Endometrial microvascular endothelial cells (primary cell): Measurements from ENCODE around the gene ZFAND3. TPM values are rescaled to one million over a fixed set of nuclear protein-coding genes. Genes with fewer than 3 reads are reported as not detected.

ENCODE experiments used
- in situ Hi-C: cut with HindIII; loops from 2 replicates; pipeline ENCODE4 v1.10.0; 2017; ENCODE audit warnings: low sequenced_read_pairs, low pct_unique_long_range_greater_than_20kb; ENCODE audit errors: inconsistent ontology term
- total RNA-seq: library from RNA; depleted of rRNA; stranded (reverse); fragments of >200 nt; gene quantifications from one replicate; pipeline ENCODE4 v1.2.3, GENCODE V29; 2015; ENCODE audit errors: inconsistent ontology term

The ZFAND3 gene
- total RNA-seq, 1 donor from 2014 or later, result 20.5 TPM

DNA sequence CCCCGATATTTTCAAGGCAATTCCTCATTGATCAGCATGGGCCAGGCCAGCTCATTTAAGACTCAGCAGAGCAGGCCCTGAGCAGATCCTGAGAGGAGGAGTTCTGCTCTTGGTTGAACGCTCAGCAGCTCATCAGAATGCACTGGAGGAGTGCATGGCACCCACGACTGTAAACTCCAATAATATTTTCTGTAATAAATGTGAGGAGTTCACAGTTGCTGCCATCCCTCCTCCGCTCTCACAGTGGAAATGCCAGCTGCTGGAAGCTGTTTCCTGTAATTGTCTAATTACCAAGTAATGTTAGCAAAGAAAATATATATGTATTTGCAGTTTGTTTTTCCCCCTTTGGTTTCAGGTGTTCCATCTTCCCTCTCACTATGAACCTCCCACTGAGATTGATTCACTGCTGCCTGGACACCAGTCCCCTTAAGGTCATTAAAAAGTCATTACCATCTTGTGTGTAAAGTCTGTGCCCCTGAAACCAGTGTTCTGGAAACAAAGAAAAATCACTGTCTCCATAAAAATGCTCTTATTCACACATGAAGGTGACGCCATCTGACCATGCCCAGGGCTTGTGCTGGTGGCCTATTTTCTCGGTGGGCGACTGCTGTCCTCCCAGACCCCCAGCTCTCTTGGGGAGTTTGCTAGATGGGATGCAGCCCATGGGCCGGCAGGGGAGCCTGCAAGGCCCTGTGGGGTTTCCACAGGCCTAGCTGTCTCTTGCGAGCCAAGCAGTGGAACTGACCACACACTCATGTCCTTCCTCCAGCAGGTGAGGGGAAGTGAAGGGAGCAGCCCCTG is 374.2 kb downstream of the ZFAND3 start:
- in situ Hi-C loops, result no loop called here

- in situ Hi-C loops, result no loop called here
Measured at GRCh38 chr6:38194282-38194572, 374.7 kb downstream of the ZFAND3 start.

DNA sequence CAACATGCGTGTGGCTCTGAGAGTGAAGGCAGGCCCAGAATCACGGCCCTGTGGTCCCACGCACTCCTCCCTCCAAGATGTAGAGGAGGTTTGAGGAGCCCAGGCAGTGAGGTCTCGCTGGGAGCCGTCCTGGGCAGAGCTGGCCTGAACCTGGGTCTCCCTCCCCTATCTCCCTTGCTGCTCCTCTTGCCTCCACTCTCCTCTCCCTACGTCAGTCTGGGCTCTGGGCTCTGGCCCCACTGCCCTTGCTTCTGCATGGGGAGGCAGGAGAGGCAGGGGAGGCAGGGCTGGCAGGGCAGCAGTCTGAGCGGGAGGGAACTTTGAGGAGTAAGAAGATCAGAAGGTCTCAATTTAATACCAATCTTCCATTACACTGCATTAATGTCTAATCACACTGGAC is 375.1 kb downstream of the ZFAND3 start:
- in situ Hi-C loops, result no loop called here

GRCh38 chr6:38195113-38195635 is 375.6 kb downstream of the ZFAND3 start:
- in situ Hi-C loops, result no loop called here

DNA sequence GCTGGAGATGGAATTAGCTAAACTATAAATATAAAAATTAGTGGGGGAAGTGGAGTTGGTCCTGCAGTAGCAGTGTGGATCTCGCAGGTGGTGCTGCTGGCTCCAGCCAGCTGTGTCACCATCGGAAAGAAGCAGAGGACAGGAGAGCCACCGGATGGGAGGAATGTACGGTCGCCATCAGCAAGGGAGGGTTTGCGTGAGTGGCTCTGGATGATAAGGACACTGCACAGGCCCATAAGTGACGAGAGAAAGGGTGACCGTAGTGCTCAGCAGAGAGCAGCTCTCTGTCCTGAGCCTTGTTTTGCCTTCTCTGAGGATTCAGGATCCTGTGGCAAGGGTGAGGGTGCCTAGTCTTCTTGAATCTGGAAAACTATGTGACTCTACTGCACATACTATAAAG is 378.7 kb downstream of the ZFAND3 start:
- in situ Hi-C loops, result no loop called here

Other genes starting within 250 kb of the ZFAND3 start
- under 0.01 TPM for gene MDGA1, start 121.8 kb upstream of the ZFAND3 start, total RNA-seq